ENCODE results near the gene SPARC. TPM values are rescaled to one million over a fixed set of nuclear protein-coding genes. Genes with fewer than 3 reads are reported as not detected.

SPARC gene
- total RNA-seq, 1 experiment from 2014 or later = not detected

DNA sequence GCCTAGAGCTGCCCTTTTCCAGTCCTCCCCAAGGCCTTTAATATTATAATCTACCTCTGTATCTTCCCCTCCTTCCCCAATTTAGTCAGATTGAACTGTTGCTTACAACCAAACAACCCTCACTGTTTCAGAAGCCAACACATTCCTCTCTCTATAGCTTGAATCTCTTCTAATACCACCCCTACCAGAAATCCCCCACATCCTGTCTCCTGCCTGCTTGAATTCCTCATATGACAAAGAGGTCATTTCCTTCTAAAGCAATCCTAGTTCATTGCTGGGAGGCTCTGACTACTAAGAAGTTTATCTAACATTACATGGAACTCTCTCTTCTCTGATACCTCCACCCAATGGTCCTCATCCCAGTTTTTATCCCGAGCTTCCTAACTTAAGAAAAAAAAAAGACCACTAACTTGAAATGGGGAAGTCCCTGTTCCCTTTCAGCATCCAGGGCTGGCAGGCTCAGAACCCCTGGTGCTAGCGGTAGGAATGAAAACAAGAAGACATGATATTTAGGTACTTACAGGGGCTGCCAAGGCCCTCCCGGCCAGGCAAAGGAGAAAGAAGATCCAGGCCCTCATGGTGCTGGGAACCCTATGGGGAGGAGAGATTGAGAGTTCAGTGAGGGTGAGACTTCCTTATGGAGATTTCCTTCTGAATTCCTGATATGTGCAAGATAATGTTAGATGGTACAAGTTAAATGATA, 11.0 kb downstream of the SPARC start:
- no TSS peak for BruUV-seq (replicated peaks)
- intact Hi-C loops (cut with micrococcal nuclease; ENCODE audit: unreplicated experiment) = no loop called here
- Mint-ChIP-seq H3K4me1 (ENCODE audit: low read depth, unreplicated experiment) (peaks cover 17% of the 10 kb centered on the region), H3K27me3 (ENCODE audit: unreplicated experiment) (peaks cover 10% of the 10 kb centered on the region), H3K9me3 (ENCODE audit: low read depth, unreplicated experiment) (no peaks in the 10 kb centered on the region), H3K36me3 (ENCODE audit: insufficient read depth, unreplicated experiment) (no peaks in the 10 kb centered on the region), H3K27ac (ENCODE audit: unreplicated experiment) (no peak overlapping the region), H3K4me3 (ENCODE audit: low read depth, unreplicated experiment) (no peak overlapping the region)
- TF ChIP-seq, protein P1, sequence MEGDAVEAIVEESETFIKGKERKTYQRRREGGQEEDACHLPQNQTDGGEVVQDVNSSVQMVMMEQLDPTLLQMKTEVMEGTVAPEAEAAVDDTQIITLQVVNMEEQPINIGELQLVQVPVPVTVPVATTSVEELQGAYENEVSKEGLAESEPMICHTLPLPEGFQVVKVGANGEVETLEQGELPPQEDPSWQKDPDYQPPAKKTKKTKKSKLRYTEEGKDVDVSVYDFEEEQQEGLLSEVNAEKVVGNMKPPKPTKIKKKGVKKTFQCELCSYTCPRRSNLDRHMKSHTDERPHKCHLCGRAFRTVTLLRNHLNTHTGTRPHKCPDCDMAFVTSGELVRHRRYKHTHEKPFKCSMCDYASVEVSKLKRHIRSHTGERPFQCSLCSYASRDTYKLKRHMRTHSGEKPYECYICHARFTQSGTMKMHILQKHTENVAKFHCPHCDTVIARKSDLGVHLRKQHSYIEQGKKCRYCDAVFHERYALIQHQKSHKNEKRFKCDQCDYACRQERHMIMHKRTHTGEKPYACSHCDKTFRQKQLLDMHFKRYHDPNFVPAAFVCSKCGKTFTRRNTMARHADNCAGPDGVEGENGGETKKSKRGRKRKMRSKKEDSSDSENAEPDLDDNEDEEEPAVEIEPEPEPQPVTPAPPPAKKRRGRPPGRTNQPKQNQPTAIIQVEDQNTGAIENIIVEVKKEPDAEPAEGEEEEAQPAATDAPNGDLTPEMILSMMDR (IDR thresholded peaks at IDR 0.05; ENCODE audit: unreplicated experiment) = no peak
- no peak for DNase-seq
- CTCF ChIA-PET = interaction anchor here (1.6 kb wide), 1 partner anchor 17 kb away, joined by 4 read pairs; no protein-coding TSS in a partner anchor

DNA sequence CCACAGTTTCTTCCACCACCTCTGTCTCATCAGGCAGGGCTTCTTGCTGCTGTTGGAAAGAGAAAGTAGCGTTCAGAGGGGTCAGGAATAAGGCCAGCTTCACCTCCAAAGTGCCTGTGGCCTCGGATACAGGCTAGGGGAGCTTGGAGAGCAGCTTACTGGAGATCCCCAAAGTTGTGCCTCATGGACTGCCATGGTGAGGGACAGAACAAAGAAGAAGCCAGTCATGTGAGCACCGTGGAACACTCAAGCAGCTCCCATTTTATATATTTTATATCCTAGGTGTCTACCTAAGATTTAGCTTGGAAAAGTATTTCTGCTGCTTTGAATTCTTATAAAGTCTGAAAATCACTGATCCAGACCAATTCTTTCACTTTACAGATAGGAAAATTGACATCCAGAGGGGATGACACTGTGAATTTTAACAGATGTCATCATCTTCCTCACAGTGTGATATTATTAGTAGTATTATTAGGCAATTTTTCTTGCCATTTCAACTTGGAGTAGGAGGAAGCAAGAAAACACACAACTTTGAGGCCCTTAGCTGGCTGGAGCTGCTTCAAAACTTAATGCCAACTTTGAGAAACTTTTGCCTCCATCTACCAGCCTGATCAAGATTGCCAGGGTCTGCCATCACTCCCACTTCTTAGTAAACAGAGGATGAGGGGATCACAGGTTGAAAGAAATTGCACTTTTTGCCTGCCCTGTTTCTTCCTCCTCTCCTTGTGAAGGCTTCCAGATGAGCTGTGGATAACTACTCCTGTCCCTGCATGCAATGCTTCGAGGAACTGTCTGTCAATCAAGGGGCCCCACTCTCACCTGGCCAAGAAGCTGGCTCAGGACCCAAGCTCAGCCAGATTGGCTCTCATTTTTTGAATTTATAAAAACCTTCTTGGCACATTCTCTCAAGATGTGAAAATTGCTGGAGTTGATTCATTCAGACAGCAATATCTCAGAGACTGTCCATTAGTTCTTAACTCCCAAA, 11.8 kb downstream of the SPARC start:
- H3K4me3 Mint-ChIP-seq (ENCODE audit: low read depth, unreplicated experiment) = no peak overlapping the region
- TF ChIP-seq, protein P1 (IDR thresholded peaks at IDR 0.05; ENCODE audit: unreplicated experiment) = no peak

DNA sequence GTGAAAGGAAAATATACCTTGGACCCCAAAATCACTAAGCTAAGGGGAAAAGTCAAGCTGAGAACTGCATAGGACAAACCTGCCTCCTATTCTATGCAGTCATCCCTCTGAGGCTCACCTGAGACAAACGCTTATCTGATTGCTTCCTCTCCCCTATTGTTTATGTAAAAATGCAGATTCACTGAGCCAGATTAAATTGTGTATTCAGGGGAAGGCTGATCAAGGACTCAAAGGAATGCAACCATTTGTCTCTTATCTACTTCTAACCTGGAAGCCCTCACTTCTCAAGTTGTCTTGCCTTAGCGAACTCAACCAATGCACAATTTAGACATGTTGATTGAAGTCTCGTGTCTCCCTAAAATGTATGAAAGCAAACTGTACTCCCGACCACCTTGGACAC, 13.3 kb downstream of the SPARC start:
- intact Hi-C loops (cut with micrococcal nuclease; ENCODE audit: unreplicated experiment) = no loop called here
- no peak overlapping the region for H3K27ac Mint-ChIP-seq (ENCODE audit: unreplicated experiment)
- TF ChIP-seq, protein P1 (IDR thresholded peaks at IDR 0.05; ENCODE audit: unreplicated experiment) = no peak
- H3K4me1 Mint-ChIP-seq (ENCODE audit: low read depth, unreplicated experiment) = peaks cover 17% of the 10 kb centered on the region
- DNase-seq = no peak
- CTCF ChIA-PET = interaction anchor here (1.3 kb wide), 1 partner anchor 21 kb away, joined by 3 read pairs; no protein-coding TSS in a partner anchor
- no peaks in the 10 kb centered on the region for H3K36me3 Mint-ChIP-seq (ENCODE audit: insufficient read depth, unreplicated experiment)
- H3K9me3 Mint-ChIP-seq (ENCODE audit: low read depth, unreplicated experiment) = no peaks in the 10 kb centered on the region
- H3K27me3 Mint-ChIP-seq (ENCODE audit: unreplicated experiment) = peaks cover 10% of the 10 kb centered on the region
- no peak overlapping the region for H3K4me3 Mint-ChIP-seq (ENCODE audit: low read depth, unreplicated experiment)
- BruUV-seq (replicated peaks) = no TSS peak

More for the DNA sequence above, 11.8 kb downstream of the SPARC start:
- peaks cover 10% of the 10 kb centered on the region for H3K27me3 Mint-ChIP-seq (ENCODE audit: unreplicated experiment)
- peaks cover 17% of the 10 kb centered on the region for H3K4me1 Mint-ChIP-seq (ENCODE audit: low read depth, unreplicated experiment)
- BruUV-seq (replicated peaks) = no TSS peak
- H3K36me3 Mint-ChIP-seq (ENCODE audit: insufficient read depth, unreplicated experiment) = no peaks in the 10 kb centered on the region
- intact Hi-C loops (cut with micrococcal nuclease; ENCODE audit: unreplicated experiment) = no loop called here
- CTCF ChIA-PET = interaction anchor here (0.6 to 1.6 kb wide), 5 partner anchors 16 to 1596 kb away, joined by 3 to 4 read pairs (median 4); no protein-coding TSS in a partner anchor
- H3K27ac Mint-ChIP-seq (ENCODE audit: unreplicated experiment) = no peak overlapping the region
- no peak for DNase-seq
- H3K9me3 Mint-ChIP-seq (ENCODE audit: low read depth, unreplicated experiment) = no peaks in the 10 kb centered on the region

DNA sequence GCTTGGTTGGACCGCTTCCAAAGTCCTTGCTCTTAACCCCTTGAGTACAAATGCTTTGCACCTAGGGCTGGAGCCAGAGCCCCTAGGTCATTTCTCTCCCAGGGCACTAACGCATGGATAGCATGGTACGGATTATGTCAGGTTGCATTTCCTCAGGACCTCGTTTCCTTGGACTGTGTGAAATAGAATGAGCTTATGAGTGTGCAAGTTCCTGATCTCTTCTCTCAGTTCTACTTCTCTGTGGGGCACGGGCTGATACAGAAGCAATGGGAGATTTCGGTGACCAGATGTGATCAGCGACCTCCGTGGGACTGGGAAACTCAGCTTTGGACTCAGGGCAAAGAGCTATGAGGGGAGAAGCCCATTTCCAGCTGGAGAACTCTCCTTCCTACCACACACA, 14.2 kb downstream of the SPARC start:
- Mint-ChIP-seq H3K4me3 (ENCODE audit: low read depth, unreplicated experiment) (no peak overlapping the region), H3K27ac (ENCODE audit: unreplicated experiment) (no peak overlapping the region), H3K36me3 (ENCODE audit: insufficient read depth, unreplicated experiment) (no peaks in the 10 kb centered on the region), H3K9me3 (ENCODE audit: low read depth, unreplicated experiment) (no peaks in the 10 kb centered on the region), H3K27me3 (ENCODE audit: unreplicated experiment) (peaks cover 4% of the 10 kb centered on the region), H3K4me1 (ENCODE audit: low read depth, unreplicated experiment) (peaks cover 17% of the 10 kb centered on the region)
- intact Hi-C loops (cut with micrococcal nuclease; ENCODE audit: unreplicated experiment) = no loop called here
- TF ChIP-seq, protein P1 (IDR thresholded peaks at IDR 0.05; ENCODE audit: unreplicated experiment) = no peak
- no peak for DNase-seq
- CTCF ChIA-PET = interaction anchor here (1.3 kb wide), 1 partner anchor 20 kb away, joined by 3 read pairs; no protein-coding TSS in a partner anchor
- BruUV-seq (replicated peaks) = no TSS peak
